ENCODE measurements around the gene CLDN24.
"Not testable (repeated sequence)": the region's sequence is repeated elsewhere in the genome, so short reads cannot be mapped to it uniquely, and the experiment has no call there.

The CLDN24 gene

DNA sequence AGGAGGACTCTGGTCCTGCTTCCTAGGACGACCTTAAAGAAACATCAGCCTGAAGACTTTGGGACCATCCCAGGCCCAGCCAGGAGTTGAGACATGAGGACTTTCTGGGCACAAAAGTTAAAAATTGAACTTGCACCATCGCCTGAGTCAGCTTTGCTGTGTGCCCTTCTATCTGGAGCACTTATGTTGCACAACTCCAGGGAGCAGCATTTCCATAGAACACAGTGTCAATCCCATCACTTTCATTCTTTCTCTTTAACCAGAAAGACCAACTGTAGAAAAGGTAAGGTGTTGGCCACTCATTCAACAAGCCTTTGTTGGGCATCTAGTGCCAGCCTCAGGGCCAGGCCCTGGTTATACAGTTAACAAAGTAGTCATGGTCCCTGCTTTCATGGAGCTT is 8.6 kb upstream of the CLDN24 start:
- Histone ChIP-seq H3K4me1 (ENCODE audit: control insufficient read depth, insufficient read depth, low read length) (no peaks in the 10 kb centered on the region), H3K27me3 (ENCODE audit: control insufficient read depth, insufficient read depth, low read length) (no peaks in the 10 kb centered on the region), H3K4me3 (ENCODE audit: low read depth, low read length) (no peak overlapping the region), H3K9me3 (ENCODE audit: control insufficient read depth, insufficient read depth, low read length) (peaks cover 3% of the 10 kb centered on the region; the same call in 1 of the 2 replicates), H3K9ac (ENCODE audit: low read depth, low read length) (no peak overlapping the region), H3K36me3 (ENCODE audit: control insufficient read depth, insufficient read depth, low read length) (no peaks in the 10 kb centered on the region), H3K27ac (ENCODE audit: low read depth, low read length) (no peak overlapping the region)

- Histone ChIP-seq H3K4me1 (ENCODE audit: control insufficient read depth, insufficient read depth, low read length) (no peaks in the 10 kb centered on the region), H3K36me3 (ENCODE audit: control insufficient read depth, insufficient read depth, low read length) (no peaks in the 10 kb centered on the region), H3K27me3 (ENCODE audit: control insufficient read depth, insufficient read depth, low read length) (no peaks in the 10 kb centered on the region), H3K27ac (ENCODE audit: low read depth, low read length) (no peak overlapping the region), H3K4me3 (ENCODE audit: low read depth, low read length) (no peak overlapping the region), H3K9ac (ENCODE audit: low read depth, low read length) (no peak overlapping the region), H3K9me3 (ENCODE audit: control insufficient read depth, insufficient read depth, low read length) (peaks cover 3% of the 10 kb centered on the region; the same call in 1 of the 2 replicates)
Measured at GRCh38 chr4:183329954-183330742, 7.9 kb upstream of the CLDN24 start.

GRCh38 chr4:183329244-183329643 is 7.0 kb upstream of the CLDN24 start:
- H3K36me3 ChIP-seq (ENCODE audit: control insufficient read depth, insufficient read depth, low read length) = no peaks in the 10 kb centered on the region
- H3K9ac ChIP-seq (ENCODE audit: low read depth, low read length) = no peak overlapping the region
- peaks cover 3% of the 10 kb centered on the region; the same call in 1 of the 2 replicates for H3K9me3 ChIP-seq (ENCODE audit: control insufficient read depth, insufficient read depth, low read length)
- H3K4me1 ChIP-seq (ENCODE audit: control insufficient read depth, insufficient read depth, low read length) = no peaks in the 10 kb centered on the region
- H3K27me3 ChIP-seq (ENCODE audit: control insufficient read depth, insufficient read depth, low read length) = no peaks in the 10 kb centered on the region
- H3K4me3 ChIP-seq (ENCODE audit: low read depth, low read length) = no peak overlapping the region
- H3K27ac ChIP-seq (ENCODE audit: low read depth, low read length) = no peak overlapping the region

DNA sequence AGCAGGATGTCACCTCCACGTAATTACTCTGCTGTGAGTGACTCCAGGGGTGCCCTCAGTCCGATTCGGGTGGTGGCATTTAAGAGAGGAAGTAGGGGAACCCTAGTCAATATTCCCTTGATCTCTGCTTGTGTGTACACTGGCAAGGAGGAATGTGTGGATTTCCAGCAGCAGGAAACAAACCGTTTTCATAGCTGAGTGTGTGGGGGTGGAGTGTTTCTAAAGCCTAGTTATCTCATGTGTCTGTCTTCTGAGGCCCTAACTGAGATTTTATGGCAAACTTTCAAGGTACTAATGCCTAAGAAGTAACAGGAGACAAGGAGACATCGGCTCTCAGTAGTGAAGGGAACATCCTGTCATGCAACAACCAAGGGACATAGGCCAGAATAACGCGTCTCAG is 6.6 kb upstream of the CLDN24 start:
- H3K4me1 ChIP-seq (ENCODE audit: control insufficient read depth, insufficient read depth, low read length) = no peaks in the 10 kb centered on the region
- no peak overlapping the region for H3K9ac ChIP-seq (ENCODE audit: low read depth, low read length)
- H3K36me3 ChIP-seq (ENCODE audit: control insufficient read depth, insufficient read depth, low read length) = no peaks in the 10 kb centered on the region
- H3K4me3 ChIP-seq (ENCODE audit: low read depth, low read length) = no peak overlapping the region
- H3K9me3 ChIP-seq (ENCODE audit: control insufficient read depth, insufficient read depth, low read length) = peaks cover 3% of the 10 kb centered on the region; the same call in 1 of the 2 replicates
- no peak overlapping the region for H3K27ac ChIP-seq (ENCODE audit: low read depth, low read length)
- H3K27me3 ChIP-seq (ENCODE audit: control insufficient read depth, insufficient read depth, low read length) = no peaks in the 10 kb centered on the region

DNA sequence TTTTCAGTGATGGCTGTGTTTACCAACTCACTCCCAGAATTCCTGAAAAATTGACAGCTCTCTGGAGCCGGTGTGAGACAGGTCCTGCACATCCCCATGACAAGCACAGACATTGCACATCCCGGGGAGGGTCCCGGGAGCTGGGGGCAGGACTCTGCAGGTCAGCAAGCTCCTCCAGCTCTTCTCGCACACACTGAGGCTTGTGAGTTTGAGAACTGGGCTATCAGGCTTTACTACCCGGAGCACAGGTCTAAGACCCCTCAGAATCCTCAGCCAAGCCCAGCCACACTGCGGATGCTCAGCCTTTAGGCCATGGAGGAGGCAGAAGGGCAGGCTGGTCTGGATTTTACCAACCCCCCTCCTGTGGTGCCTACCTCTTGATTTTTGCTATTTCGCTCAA is 5.6 kb upstream of the CLDN24 start:
- Histone ChIP-seq H3K4me1 (ENCODE audit: control insufficient read depth, insufficient read depth, low read length) (no peaks in the 10 kb centered on the region), H3K9ac (ENCODE audit: low read depth, low read length) (no peak overlapping the region), H3K27ac (ENCODE audit: low read depth, low read length) (no peak overlapping the region), H3K36me3 (ENCODE audit: control insufficient read depth, insufficient read depth, low read length) (no peaks in the 10 kb centered on the region), H3K27me3 (ENCODE audit: control insufficient read depth, insufficient read depth, low read length) (no peaks in the 10 kb centered on the region), H3K4me3 (ENCODE audit: low read depth, low read length) (no peak overlapping the region), H3K9me3 (ENCODE audit: control insufficient read depth, insufficient read depth, low read length) (peaks cover 3% of the 10 kb centered on the region; the same call in 1 of the 2 replicates)

DNA sequence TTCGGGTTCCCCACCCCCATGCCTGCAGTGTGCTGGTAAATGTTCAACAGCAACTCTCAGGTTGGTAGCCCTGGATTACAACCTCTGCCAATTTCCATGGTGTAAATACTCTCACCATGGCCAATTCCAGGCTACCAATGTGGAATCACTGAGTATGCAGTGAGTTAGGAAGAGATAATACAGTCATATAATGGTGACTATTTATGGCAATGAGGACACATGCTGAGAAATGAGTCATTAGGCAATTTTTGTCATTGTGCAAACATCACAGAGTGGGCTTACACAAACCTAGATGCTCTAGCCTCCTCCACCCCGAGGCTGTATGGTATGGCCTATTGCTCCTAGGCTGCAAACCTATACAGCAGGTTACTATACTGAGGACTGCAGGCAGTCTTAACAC is 4.6 kb upstream of the CLDN24 start:
- Histone ChIP-seq H3K9me3 (ENCODE audit: control insufficient read depth, insufficient read depth, low read length) (peaks cover 3% of the 10 kb centered on the region; the same call in 1 of the 2 replicates), H3K27me3 (ENCODE audit: control insufficient read depth, insufficient read depth, low read length) (no peaks in the 10 kb centered on the region), H3K36me3 (ENCODE audit: control insufficient read depth, insufficient read depth, low read length) (no peaks in the 10 kb centered on the region), H3K4me1 (ENCODE audit: control insufficient read depth, insufficient read depth, low read length) (no peaks in the 10 kb centered on the region), H3K27ac (ENCODE audit: low read depth, low read length) (no peak overlapping the region), H3K9ac (ENCODE audit: low read depth, low read length) (no peak overlapping the region), H3K4me3 (ENCODE audit: low read depth, low read length) (no peak overlapping the region)

- H3K27me3 ChIP-seq (ENCODE audit: control insufficient read depth, insufficient read depth, low read length); H3K4me1 ChIP-seq (ENCODE audit: control insufficient read depth, insufficient read depth, low read length); H3K36me3 ChIP-seq (ENCODE audit: control insufficient read depth, insufficient read depth, low read length); H3K27ac ChIP-seq (ENCODE audit: low read depth, low read length); H3K9ac ChIP-seq (ENCODE audit: low read depth, low read length); H3K9me3 ChIP-seq (ENCODE audit: control insufficient read depth, insufficient read depth, low read length); H3K4me3 ChIP-seq (ENCODE audit: low read depth, low read length): not testable (repeated sequence)
Measured at GRCh38 chr4:183326387-183326786, 4.2 kb upstream of the CLDN24 start.

GRCh38 chr4:183324619-183325018 is 2.4 kb upstream of the CLDN24 start:
- H3K27ac ChIP-seq (ENCODE audit: low read depth, low read length) = no peak overlapping the region
- H3K4me3 ChIP-seq (ENCODE audit: low read depth, low read length) = no peak overlapping the region
- no peaks in the 10 kb centered on the region for H3K36me3 ChIP-seq (ENCODE audit: control insufficient read depth, insufficient read depth, low read length)
- H3K9me3 ChIP-seq (ENCODE audit: control insufficient read depth, insufficient read depth, low read length) = peaks cover 3% of the 10 kb centered on the region; the same call in 1 of the 2 replicates
- no peak overlapping the region for H3K9ac ChIP-seq (ENCODE audit: low read depth, low read length)
- H3K4me1 ChIP-seq (ENCODE audit: control insufficient read depth, insufficient read depth, low read length) = no peaks in the 10 kb centered on the region
- no peaks in the 10 kb centered on the region for H3K27me3 ChIP-seq (ENCODE audit: control insufficient read depth, insufficient read depth, low read length)

DNA sequence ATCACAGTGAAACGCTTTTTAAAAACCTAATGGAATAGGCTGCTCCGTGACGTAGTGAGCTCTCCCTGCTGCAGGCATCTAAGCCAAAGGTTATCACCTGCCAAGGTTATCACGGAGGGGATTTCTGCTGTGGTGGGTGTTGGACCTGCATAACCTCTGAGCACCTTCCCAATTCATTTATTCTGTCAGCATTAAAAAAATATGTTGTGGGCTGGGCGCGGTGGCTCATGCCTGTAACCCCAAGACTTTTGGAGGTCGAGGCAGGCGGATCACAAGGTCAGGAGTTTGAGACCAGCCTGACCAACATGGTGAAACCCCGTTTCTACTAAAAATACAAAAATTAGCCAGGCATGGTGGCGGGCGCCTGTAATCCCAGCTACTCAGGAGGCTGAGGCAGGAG is 1.8 kb upstream of the CLDN24 start:
- H3K4me3 ChIP-seq (ENCODE audit: low read depth, low read length); H3K27ac ChIP-seq (ENCODE audit: low read depth, low read length); H3K27me3 ChIP-seq (ENCODE audit: control insufficient read depth, insufficient read depth, low read length); H3K36me3 ChIP-seq (ENCODE audit: control insufficient read depth, insufficient read depth, low read length); H3K4me1 ChIP-seq (ENCODE audit: control insufficient read depth, insufficient read depth, low read length); H3K9me3 ChIP-seq (ENCODE audit: control insufficient read depth, insufficient read depth, low read length); H3K9ac ChIP-seq (ENCODE audit: low read depth, low read length): not testable (repeated sequence)

- H3K9ac ChIP-seq (ENCODE audit: low read depth, low read length) = no peak overlapping the region
- H3K27ac ChIP-seq (ENCODE audit: low read depth, low read length) = no peak overlapping the region
- no peak overlapping the region for H3K4me3 ChIP-seq (ENCODE audit: low read depth, low read length)
- peaks cover 11% of the 10 kb centered on the region for H3K36me3 ChIP-seq (ENCODE audit: control insufficient read depth, insufficient read depth, low read length)
- H3K27me3 ChIP-seq (ENCODE audit: control insufficient read depth, insufficient read depth, low read length) = no peaks in the 10 kb centered on the region
- H3K4me1 ChIP-seq (ENCODE audit: control insufficient read depth, insufficient read depth, low read length) = no peaks in the 10 kb centered on the region
- H3K9me3 ChIP-seq (ENCODE audit: control insufficient read depth, insufficient read depth, low read length) = peaks cover 3% of the 10 kb centered on the region; the same call in 1 of the 2 replicates
Measured at GRCh38 chr4:183323295-183323694, 1.1 kb upstream of the CLDN24 start.

GRCh38 chr4:183321516-183321915 is 710 bp downstream of the CLDN24 start:
- no peak overlapping the region for H3K4me3 ChIP-seq (ENCODE audit: low read depth, low read length)
- no peak overlapping the region for H3K9ac ChIP-seq (ENCODE audit: low read depth, low read length)
- H3K4me1 ChIP-seq (ENCODE audit: control insufficient read depth, insufficient read depth, low read length) = no peaks in the 10 kb centered on the region
- H3K36me3 ChIP-seq (ENCODE audit: control insufficient read depth, insufficient read depth, low read length) = peaks cover 14% of the 10 kb centered on the region
- no peaks in the 10 kb centered on the region for H3K27me3 ChIP-seq (ENCODE audit: control insufficient read depth, insufficient read depth, low read length)
- no peak overlapping the region for H3K27ac ChIP-seq (ENCODE audit: low read depth, low read length)
- peaks cover 3% of the 10 kb centered on the region; the same call in 1 of the 2 replicates for H3K9me3 ChIP-seq (ENCODE audit: control insufficient read depth, insufficient read depth, low read length)
